HepG2 (cell line): ENCODE data around the gene KRT82. TPM values are rescaled to one million over a fixed set of nuclear protein-coding genes. Genes with fewer than 3 reads are reported as not detected.

Source experiments
- ATAC-seq: fragments of 200-7000 bp; cut with Tn5 transposase; 3 replicates; pipeline ENCODE4 v1.9.1; 2020; ENCODE audit warnings: mild to moderate bottlenecking, moderate library complexity
- BruUV-seq: library from RNA; stranded (reverse); fragments of 400-500 nt; replicated peaks from 2 replicates; lab custom pipeline; 2021; lab: Mats Ljungman, UMichigan
- CTCF ChIA-PET: fragments of 300-600 bp; formaldehyde crosslinking; extraction: SDS; loops from one replicate; lab custom pipeline; 2021; ENCODE audit warnings: low total read pairs, inconsistent platforms, low intra/inter-chr PET ratio; lab: Yijun Ruan, JAX
- POLR2A ChIA-PET: fragments of 350-600 bp; sonication (Branson Sonifier 250); formaldehyde crosslinking; loops from one replicate; lab custom pipeline; 2020; ENCODE audit warnings: antibody characterized with exemption, inconsistent platforms; lab: Yijun Ruan, JAX
- DNase-seq: peaks from one replicate; pipeline ENCODE4 v3.0.0-alpha.2; 2015; ENCODE audit warnings: low spot score
- FAIRE-seq: peaks from 3 replicates; lab custom pipeline; 2011; peaks lifted over from hg19 to GRCh38; lab: Jason Lieb, UNC
- H2AFZ ChIP-seq: one replicate; pipeline ENCODE4 v1.6.1; 2011; ENCODE audit warnings: low read length, inconsistent platforms
- H3K27ac ChIP-seq: fragments of 300-600 bp; 3 replicates; pipeline ENCODE4 v1.8.0; 2011; ENCODE audit warnings: mixed run types, mild to moderate bottlenecking, mixed read lengths, low read length, inconsistent platforms; ENCODE audit not compliant: insufficient read depth; ENCODE audit errors: extremely low read length
- H3K27me3 ChIP-seq, 2 experiments: fragments of 200-600 bp in 1 of 2; 2 replicates in 1 of 2; 3 replicates in 1 of 2; pipeline versions ENCODE4 v1.6.0 to v1.8.0; 2011; ENCODE audit warnings: low read length in 2 of 2, mild to moderate bottlenecking in 2 of 2, moderate library complexity in 2 of 2, inconsistent platforms in 1 of 2; ENCODE audit not compliant: insufficient read depth in 2 of 2, control insufficient read depth in 1 of 2
- H3K36me3 ChIP-seq, 2 experiments: fragments of 200-600 bp in 1 of 2; replicated peaks in 1 of 2; 2 replicates in 1 of 2; 3 replicates in 1 of 2; pipeline versions ENCODE4 v1.5.1 to v1.8.0; 2011; ENCODE audit warnings: low read length in 2 of 2, inconsistent platforms in 1 of 2; ENCODE audit not compliant: insufficient read depth in 2 of 2, control insufficient read depth in 1 of 2
- H3K4me1 ChIP-seq: 2 replicates; pipeline ENCODE4 v1.5.1; 2012; ENCODE audit warnings: low read length, inconsistent platforms; ENCODE audit not compliant: insufficient read depth
- H3K4me2 ChIP-seq: 2 replicates; pipeline ENCODE4 v1.6.0; 2011; ENCODE audit warnings: low read depth, low read length, inconsistent platforms
- H3K4me3 ChIP-seq, 3 experiments: fragments of 200-600 bp in 1 of 3; sonication (generic), shearing (Covaris generic) in 1 of 3; replicated peaks in 1 of 3; 2 replicates each; pipeline ENCODE4 v1.5.1; 2011 to 2016; ENCODE audit warnings: low read length in 3 of 3, inconsistent platforms in 2 of 3, low read depth in 2 of 3, mild to moderate bottlenecking in 2 of 3, control low read depth in 1 of 3, mixed read lengths in 1 of 3; ENCODE audit not compliant: insufficient read depth in 1 of 3
- H3K79me2 ChIP-seq: one replicate; pipeline ENCODE4 v1.6.1; 2011; ENCODE audit warnings: low read length, inconsistent platforms; ENCODE audit not compliant: insufficient read depth
- H3K9ac ChIP-seq: 2 replicates; pipeline ENCODE4 v1.6.0; 2011; ENCODE audit warnings: mild to moderate bottlenecking, low read depth, low read length, inconsistent platforms; ENCODE audit not compliant: insufficient read depth
- H3K9me3 ChIP-seq: 2 replicates; pipeline ENCODE4 v1.5.1; 2012; ENCODE audit warnings: mild to moderate bottlenecking, low read length
- H4K20me1 ChIP-seq: 2 replicates; pipeline ENCODE4 v1.6.0; 2011; ENCODE audit warnings: inconsistent platforms, mild to moderate bottlenecking, low read length, moderate library complexity; ENCODE audit not compliant: insufficient read depth
- CENPT ChIP-seq: sonication (generic); formaldehyde crosslinking; IDR thresholded peaks from 2 replicates; pipeline ENCODE4 v1.8.0; 2022; ENCODE audit warnings: low read depth, mild to moderate bottlenecking, moderate library complexity, missing genetic modification reagents
- ETV5 ChIP-seq: IDR thresholded peaks from 2 replicates; pipeline ENCODE4 v1.6.1; 2018; ENCODE audit warnings: missing biosample characterization, missing genetic modification reagents, inconsistent platforms, borderline replicate concordance
- GTF3A ChIP-seq: sonication (generic); formaldehyde crosslinking; conservative IDR thresholded peaks from 2 replicates; pipeline ENCODE4 v1.4.0; 2020; ENCODE audit warnings: mild to moderate bottlenecking, missing genetic modification reagents
- HNRNPK ChIP-seq: fragments of 200-400 bp; formaldehyde crosslinking; IDR thresholded peaks from 2 replicates; pipeline ENCODE4 v1.6.1; 2018; ENCODE audit warnings: low read length, low read depth, moderate library complexity, mild to moderate bottlenecking; ENCODE audit not compliant: poor library complexity, severe bottlenecking
- KDM6A ChIP-seq: IDR thresholded peaks from 2 replicates; pipeline ENCODE4 v1.6.1; 2016; ENCODE audit warnings: low read depth
- KLF6 ChIP-seq: IDR thresholded peaks from 2 replicates; pipeline ENCODE4 v1.8.0; 2016; ENCODE audit warnings: missing biosample characterization, missing genetic modification reagents
- NR2F2 ChIP-seq: IDR thresholded peaks from 2 replicates; pipeline ENCODE4 v1.6.1; 2012; ENCODE audit warnings: low read depth, inconsistent platforms, borderline replicate concordance
- RARG ChIP-seq: sonication (generic); formaldehyde crosslinking; IDR thresholded peaks from 2 replicates; pipeline ENCODE4 v1.4.0; 2020; ENCODE audit warnings: low read depth, mild to moderate bottlenecking, missing genetic modification reagents
- RFX3 ChIP-seq: IDR thresholded peaks from 2 replicates; pipeline ENCODE4 v1.6.1; 2016; ENCODE audit warnings: missing biosample characterization, missing genetic modification reagents
- SNAPC2 ChIP-seq: sonication (generic); formaldehyde crosslinking; IDR thresholded peaks from 2 replicates; pipeline ENCODE4 v1.8.1; 2022; ENCODE audit warnings: mild to moderate bottlenecking, missing genetic modification reagents
- THAP11 ChIP-seq: IDR thresholded peaks from 2 replicates; pipeline ENCODE4 v1.6.1; 2016; ENCODE audit warnings: missing biosample characterization, missing genetic modification reagents
- ZBTB46 ChIP-seq: sonication (generic); formaldehyde crosslinking; IDR thresholded peaks from 2 replicates; pipeline ENCODE4 v1.4.0; 2020; ENCODE audit warnings: mild to moderate bottlenecking, missing genetic modification reagents, borderline replicate concordance
- ZMYM2 ChIP-seq: sonication (generic); formaldehyde crosslinking; IDR thresholded peaks from 2 replicates; pipeline ENCODE4 v1.8.0; 2022; ENCODE audit warnings: mild to moderate bottlenecking, missing genetic modification reagents
- ZNF121 ChIP-seq: sonication (generic); formaldehyde crosslinking; IDR thresholded peaks from 2 replicates; pipeline ENCODE4 v1.5.0; 2020; ENCODE audit warnings: mild to moderate bottlenecking, missing genetic modification reagents
- ZNF280D ChIP-seq: sonication (generic); formaldehyde crosslinking; IDR thresholded peaks from 2 replicates; pipeline ENCODE4 v1.5.1; 2020; ENCODE audit warnings: mild to moderate bottlenecking, missing genetic modification reagents
- ZNF614 ChIP-seq: IDR thresholded peaks from 2 replicates; pipeline ENCODE4 v1.6.1; 2018; ENCODE audit warnings: missing biosample characterization, missing genetic modification reagents, inconsistent platforms, borderline replicate concordance
- ZNF619 ChIP-seq: sonication (generic); formaldehyde crosslinking; IDR thresholded peaks from 2 replicates; pipeline ENCODE4 v1.4.0; 2020; ENCODE audit warnings: mild to moderate bottlenecking, missing genetic modification reagents
- WGBS: methylation state at CpG from one replicate; pipeline ENCODE4 v1.1.6; 2017; ENCODE audit warnings: low lambda C conversion rate; 5-methylcytosine and 5-hydroxymethylcytosine counted together
- in situ Hi-C: cut with HindIII; loops from 2 replicates; pipeline ENCODE4 v1.10.0; 2017; ENCODE audit warnings: low pct_unique_long_range_greater_than_20kb; ENCODE audit not compliant: extremely low pct_ligation_motif_present
- intact Hi-C: fragments of 100-400 bp; cut with micrococcal nuclease; formaldehyde crosslinking; loops from one replicate; pipeline ENCODE4 v1.10.0; 2022; ENCODE audit not compliant: unreplicated experiment
- polyA plus RNA-seq, 8 experiments: library from polyadenylated mRNA; depleted of rRNA in 3 of 8; stranded (reverse) in 7 of 8; unstranded in 1 of 8; fragments of >200 nt; fragmentation: Illumina TruSeq in 4 of 8; extraction: Trizol in 4 of 8; gene quantifications; 2 replicates each; pipeline versions ENCODE4 v1.2.1 to v1.2.3, GENCODE V29; 2011 to 2016; ENCODE audit warnings: low read depth in 4 of 8, missing spikeins in 1 of 8, mixed read lengths in 1 of 8; ENCODE audit not compliant: insufficient read depth in 1 of 8
- total RNA-seq, 5 experiments: library from RNA; depleted of rRNA; stranded (reverse); fragments of >200 nt; fragmentation: Illumina TruSeq; extraction: Trizol; gene quantifications; 2 replicates each; pipeline ENCODE4 v1.2.3, GENCODE V29; 2016; ENCODE audit warnings: low read depth in 1 of 5
- TF ChIP-seq, protein P1 (sequence below): IDR thresholded peaks from 2 replicates; pipeline ENCODE4 v1.6.1; 2012; ENCODE audit warnings: inconsistent platforms
- TF ChIP-seq, protein P2 (sequence below): IDR thresholded peaks from 2 replicates; pipeline ENCODE4 v1.6.1; 2016; ENCODE audit warnings: low read depth

The KRT82 gene
- total and polyA plus RNA-seq, 2 of the 13 experiments (the other 11 are each of a cell fraction or from before 2014, with no cell fraction given) = not detected

- TF ChIP-seq, protein P1, sequence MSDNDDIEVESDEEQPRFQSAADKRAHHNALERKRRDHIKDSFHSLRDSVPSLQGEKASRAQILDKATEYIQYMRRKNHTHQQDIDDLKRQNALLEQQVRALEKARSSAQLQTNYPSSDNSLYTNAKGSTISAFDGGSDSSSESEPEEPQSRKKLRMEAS = no peak
- TF ChIP-seq KDM6A (CRISPR knock-in tag) (no peak), RARG (no peak), ETV5 (no peak), ZNF614 (CRISPR knock-in tag) (no peak), THAP11 (CRISPR knock-in tag) (no peak)
- TF ChIP-seq, all 625 proteins: peak for 0
These were observed 51.9 kb downstream of the KRT82 start (continued) for GRCh38 chr12:52354200-52354599.

DNA sequence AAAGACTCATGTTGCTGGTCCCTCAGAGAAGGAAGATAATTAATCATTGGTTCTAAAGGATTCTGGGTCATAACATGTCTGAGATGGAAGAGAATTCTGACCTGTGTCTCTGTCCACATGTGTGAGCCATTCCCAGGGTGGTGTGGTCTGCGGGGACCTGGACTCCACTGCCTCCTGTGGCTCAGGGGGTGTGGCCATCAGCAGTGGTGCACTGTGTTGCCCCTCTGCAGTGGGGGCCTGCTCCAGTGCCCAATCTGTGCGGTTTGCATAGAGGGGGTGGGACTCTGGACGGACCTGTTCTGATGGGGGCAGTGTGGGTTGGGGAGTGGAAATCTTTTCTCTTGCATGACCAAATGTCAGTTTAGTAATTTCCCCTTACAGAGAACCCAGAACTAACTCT is 52.4 kb downstream of the KRT82 start:
- WGBS = 0% methylated on average over 1 of the region's 3 CpGs
- Histone ChIP-seq H3K79me2 (no peaks in the 10 kb centered on the region), H3K36me3 (no peaks in the 10 kb centered on the region), H3K4me1 (no peaks in the 10 kb centered on the region), H3K27me3 (peaks cover 0 to 16% of the 10 kb centered on the region in 2 experiments; a peak in 3 of 5 replicates), H3K27ac (no peak overlapping the region), H3K9ac (no peak overlapping the region), H3K4me3 (no peak overlapping the region), H4K20me1 (no peaks in the 10 kb centered on the region), H3K4me2 (no peak overlapping the region), H2AFZ (no peak overlapping the region), H3K9me3 (no peaks in the 10 kb centered on the region)
- CTCF ChIA-PET = no interaction called here
- POLR2A ChIA-PET = no interaction called here
- FAIRE-seq = no peak
- intact Hi-C loops (loop anchor here (5.0 kb wide), 1 partner anchor 411 kb away; no protein-coding TSS in a partner anchor), in situ Hi-C loops (no loop called here)
- DNase-seq = no peak
- no TSS peak for BruUV-seq
- ATAC-seq = no peak
- TF ChIP-seq SNAPC2 (CRISPR knock-in tag) = no peak
- TF ChIP-seq HNRNPK = no peak
- no peak for TF ChIP-seq KLF6 (CRISPR knock-in tag)
- no peak for TF ChIP-seq ZNF280D (CRISPR knock-in tag)
- no peak for TF ChIP-seq GTF3A (CRISPR knock-in tag)
- no peak for TF ChIP-seq RFX3 (CRISPR knock-in tag)
- TF ChIP-seq ZNF121 (CRISPR knock-in tag) = no peak
- no peak for TF ChIP-seq ZBTB46 (CRISPR knock-in tag)
- no peak for TF ChIP-seq CENPT (CRISPR knock-in tag)
- no peak for TF ChIP-seq ZNF619 (CRISPR knock-in tag)
- TF ChIP-seq, protein P2, sequence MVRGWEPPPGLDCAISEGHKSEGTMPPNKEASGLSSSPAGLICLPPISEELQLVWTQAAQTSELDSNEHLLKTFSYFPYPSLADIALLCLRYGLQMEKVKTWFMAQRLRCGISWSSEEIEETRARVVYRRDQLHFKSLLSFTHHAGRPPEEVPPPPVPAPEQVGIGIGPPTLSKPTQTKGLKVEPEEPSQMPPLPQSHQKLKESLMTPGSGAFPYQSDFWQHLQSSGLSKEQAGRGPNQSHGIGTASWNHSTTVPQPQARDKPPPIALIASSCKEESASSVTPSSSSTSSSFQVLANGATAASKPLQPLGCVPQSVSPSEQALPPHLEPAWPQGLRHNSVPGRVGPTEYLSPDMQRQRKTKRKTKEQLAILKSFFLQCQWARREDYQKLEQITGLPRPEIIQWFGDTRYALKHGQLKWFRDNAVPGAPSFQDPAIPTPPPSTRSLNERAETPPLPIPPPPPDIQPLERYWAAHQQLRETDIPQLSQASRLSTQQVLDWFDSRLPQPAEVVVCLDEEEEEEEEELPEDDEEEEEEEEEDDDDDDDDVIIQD (CRISPR knock-in tag) = no peak
- no peak for TF ChIP-seq ZMYM2
- TF ChIP-seq NR2F2 = no peak
